CMK (cell line): Measurements from ENCODE around the gene PPHLN1.
A peak's percentile ranks its signal among the peaks of the same experiment; 100 is the strongest.
"Not testable (repeated sequence)": the region's sequence is repeated elsewhere in the genome, so short reads cannot be mapped to it uniquely, and the experiment has no call there.

Experiments
- DNase-seq: peaks from one replicate; pipeline ENCODE4 v3.0.0-alpha.2; 2010; ENCODE audit warnings: low read depth

The PPHLN1 gene

GRCh38 chr12:42372154-42372791 is 46.3 kb downstream of the PPHLN1 start:
- DNase-seq: peak; percentile 38

GRCh38 chr12:42373669-42374068 is 47.7 kb downstream of the PPHLN1 start:
- DNase-seq: no peak

GRCh38 chr12:42380733-42381132 is 54.8 kb downstream of the PPHLN1 start:
- no peak for DNase-seq

- DNase-seq: no peak
Observed at GRCh38 chr12:42382013-42382696, 56.2 kb downstream of the PPHLN1 start.

DNA sequence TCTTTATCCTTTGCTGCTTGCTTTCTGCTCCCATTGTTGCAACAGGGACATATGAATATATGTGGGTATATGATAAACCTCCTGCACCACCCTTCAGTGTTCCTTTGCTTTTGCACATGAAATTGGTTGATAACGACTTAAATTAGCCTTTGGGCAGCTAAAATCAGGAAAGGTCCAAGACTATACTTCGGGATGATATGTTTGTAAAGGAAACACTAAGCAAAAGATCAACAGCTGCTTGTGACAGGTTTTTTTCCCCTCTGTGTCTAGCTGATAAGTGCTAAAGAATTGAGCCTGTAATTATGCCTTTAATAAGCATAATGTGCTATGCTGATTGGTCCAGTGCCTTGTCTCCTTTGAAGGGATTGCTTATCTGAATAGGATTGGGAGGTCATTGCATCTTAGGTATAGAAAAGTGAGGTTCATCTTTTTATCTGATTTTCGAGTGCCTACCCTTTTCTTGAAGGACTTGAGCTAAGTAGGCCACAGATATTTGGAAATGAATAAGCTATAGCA is 59.4 kb downstream of the PPHLN1 start:
- peak; percentile 15 for DNase-seq

DNA sequence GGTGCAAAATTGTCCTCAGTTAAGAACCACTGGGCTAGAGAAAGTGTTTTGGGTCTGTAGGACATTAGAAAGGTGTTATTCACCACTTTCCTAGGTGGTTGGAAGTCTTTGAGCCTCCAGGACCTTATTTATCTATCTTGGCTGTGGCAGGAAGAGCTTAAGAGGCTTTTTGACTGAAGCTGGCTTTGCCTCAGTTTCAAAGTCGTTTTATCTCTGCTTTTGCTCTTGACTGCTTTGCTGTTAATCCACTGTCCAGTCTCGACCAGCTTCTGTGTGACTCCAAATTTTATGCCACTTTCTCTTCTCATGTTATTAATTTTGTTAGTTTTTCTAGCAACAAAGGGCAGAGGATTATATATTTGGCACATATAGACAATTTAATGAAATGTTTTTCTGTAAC is 60.3 kb downstream of the PPHLN1 start:
- no peak for DNase-seq

DNA sequence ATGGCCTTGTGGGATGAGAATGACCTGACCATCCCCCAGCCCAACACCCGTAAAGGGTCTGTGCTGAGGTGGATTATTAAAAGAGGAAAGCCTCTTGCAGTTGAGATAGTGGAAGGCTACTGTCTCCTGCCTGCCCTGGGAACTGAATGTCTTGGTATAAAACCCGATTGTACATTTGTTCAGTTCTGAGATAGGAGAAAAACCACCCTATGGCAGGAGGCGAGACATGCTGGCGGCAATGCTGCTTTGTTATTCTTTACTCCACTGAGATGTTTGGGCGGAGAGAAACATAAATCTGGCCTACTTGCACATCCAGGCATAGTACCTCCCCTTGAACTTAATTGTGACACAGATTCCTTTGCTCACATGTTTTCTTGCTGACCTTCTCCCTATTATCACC is 62.1 kb downstream of the PPHLN1 start:
- not testable (repeated sequence) for DNase-seq

DNA sequence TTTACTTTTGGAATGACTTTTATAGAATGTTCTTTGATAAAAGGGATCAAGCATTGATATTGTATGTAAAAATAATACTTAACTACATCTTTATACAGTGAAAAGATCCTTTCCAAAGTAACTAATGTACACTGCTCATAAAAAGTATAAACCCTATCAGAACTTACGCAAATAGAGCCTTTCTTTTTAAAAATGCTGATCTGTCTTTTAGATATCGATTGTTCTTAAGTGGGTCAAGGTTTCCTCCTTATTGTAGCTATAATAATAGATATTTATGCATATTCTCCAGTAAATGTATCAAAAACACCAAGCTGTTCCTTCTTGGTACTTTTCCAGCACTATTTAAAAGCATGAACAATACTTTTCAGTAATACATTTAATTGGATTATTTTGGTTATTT is 68.5 kb downstream of the PPHLN1 start:
- no peak for DNase-seq

DNA sequence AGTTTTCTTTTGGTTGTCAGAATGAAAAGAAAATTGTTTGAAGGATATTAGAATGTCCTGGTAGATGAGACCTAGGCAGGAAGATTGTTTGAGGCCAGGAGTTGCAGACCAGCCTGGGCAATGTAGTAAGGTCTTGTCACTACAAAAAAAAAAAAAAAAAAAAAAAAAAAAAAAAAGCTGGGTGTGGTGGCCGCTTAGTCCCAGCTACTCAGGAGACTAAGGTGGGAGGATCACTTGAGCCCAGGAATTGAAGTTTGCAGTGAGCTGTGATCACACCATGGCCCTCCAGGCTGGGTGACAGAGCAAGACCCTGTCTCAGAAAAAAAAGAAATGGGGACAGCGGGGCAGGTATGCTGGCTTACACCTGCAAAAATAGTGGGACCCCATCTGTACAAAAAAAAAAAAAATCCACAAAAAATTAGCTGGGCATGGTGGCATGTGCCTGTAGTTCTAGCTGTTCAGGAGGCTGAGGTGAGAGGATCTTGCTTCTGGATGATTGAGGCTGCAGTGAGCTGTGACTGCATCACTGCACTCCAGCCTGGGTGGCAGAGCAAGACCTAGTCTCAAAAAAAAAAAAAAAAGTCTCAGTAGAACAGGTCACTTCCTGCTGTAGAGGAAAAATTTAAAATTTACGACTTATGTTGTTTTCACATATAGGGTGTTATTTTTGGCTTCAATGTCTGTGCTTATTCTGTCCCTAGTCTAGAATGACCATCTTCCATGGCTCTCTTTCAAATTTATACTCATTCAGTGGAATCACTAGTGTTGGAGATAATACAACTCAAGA is 70.7 kb downstream of the PPHLN1 start:
- no peak for DNase-seq

DNA sequence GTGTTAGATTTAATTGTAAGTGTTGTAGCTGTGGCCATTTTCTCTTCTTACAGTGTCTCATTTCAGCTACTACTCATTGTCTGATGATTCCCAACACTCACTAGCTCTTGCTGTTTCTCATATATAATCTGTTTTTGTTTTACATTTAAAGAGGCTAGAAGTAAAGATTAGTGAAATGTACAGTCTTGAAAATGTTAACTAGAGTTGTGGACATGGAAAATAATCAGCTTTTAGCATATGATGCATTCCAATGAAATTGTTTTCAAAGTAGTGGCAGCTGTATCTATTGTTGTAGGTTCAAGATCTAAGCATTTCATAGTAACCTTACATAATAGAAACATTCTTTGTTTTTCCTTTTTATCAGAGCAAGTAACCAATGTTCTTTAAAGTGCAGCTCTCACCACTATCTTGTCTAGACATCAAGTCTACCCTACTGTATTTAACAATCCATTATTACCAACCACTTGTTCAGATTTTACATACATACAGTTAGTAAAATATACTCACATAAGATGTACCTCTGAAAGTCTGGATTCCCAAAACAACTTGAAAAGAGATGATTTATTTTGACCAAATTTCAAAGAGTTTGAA is 76.9 kb downstream of the PPHLN1 start:
- DNase-seq: no peak

DNA sequence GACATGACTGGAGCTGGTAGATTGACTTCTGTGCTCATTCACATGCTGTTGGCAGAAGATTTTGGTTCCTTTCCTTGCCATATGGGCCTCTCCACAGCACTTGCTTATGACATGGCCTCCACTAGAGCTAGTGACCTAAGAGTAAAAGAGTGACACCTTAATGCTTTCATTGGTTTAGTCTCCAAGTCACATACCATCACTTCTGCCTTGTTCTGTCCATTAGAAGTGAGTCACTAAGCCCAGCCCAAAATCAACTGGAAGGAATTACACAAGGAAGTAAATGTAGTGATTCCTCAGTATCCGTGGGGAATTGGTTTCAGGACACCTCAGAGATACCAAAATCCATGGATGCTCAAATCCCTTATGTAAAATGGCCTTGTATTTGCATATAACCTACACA is 81.3 kb downstream of the PPHLN1 start:
- no peak for DNase-seq

- DNase-seq: no peak
Observed at GRCh38 chr12:42409471-42409870, 83.5 kb downstream of the PPHLN1 start.

GRCh38 chr12:42410340-42410739 is 84.4 kb downstream of the PPHLN1 start:
- DNase-seq: no peak

GRCh38 chr12:42420395-42420794 is 94.4 kb downstream of the PPHLN1 start:
- DNase-seq: peak; percentile 18

DNA sequence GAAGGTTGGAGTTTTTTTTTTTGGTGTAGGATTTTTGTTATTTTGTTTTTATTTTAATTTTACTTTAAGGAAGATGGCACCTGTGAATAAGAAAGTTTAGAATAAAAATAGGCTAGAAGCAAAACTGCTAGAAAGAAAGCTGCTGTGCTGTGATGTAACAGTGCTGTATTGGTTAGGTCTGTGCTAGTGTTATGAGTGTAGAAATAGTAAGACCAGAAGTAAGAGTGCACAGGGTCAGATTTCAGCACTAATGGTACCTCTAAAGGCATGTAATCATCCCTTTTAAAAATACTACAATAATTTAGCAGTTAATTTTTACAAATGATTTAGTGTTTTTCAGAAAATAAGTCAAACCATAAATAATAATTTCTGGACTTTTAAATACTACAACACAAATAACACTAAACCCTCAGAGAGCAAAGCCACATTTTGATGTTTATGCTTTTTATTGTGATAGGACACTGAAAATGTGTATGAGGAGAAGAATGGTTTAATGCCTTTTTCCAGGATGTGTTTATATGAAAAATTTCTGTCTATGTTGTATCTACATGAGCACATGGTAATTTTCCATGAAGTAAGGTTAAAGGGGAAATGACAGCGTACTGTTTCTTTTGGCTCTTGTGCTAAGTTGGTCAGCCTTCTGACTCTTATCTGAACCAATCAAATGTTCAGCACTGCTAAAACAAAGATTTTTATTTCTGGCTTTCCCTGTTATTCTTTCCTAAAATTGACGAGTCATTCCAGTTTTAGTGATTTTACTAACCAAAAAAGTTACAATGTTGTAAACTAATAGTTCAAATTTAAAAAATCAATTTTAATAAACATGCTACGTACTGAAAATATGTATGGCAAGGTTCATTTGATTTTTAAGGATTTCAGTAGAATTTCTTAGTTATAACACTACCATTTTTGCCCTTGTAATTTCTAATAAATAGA is 96.1 kb downstream of the PPHLN1 start:
- peak; percentile 54 for DNase-seq

DNA sequence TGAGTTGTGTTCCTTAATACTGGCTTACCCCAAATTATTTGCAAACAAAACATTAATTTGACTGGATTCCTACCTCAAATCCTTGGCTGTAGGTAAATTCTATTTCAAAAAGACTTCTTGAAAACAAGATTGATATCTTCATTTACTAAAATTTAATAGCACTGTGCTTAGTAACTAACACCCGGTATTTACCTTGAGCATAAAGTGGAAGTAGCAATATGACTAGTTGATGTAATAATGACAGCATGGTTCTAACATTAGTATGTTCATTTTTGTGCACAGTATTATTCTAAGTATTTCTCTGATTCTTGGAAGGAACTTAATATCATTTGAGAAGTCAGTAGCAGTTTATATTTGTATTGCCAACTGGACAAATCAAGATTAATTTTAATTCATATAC is 96.8 kb downstream of the PPHLN1 start:
- DNase-seq: no peak

DNA sequence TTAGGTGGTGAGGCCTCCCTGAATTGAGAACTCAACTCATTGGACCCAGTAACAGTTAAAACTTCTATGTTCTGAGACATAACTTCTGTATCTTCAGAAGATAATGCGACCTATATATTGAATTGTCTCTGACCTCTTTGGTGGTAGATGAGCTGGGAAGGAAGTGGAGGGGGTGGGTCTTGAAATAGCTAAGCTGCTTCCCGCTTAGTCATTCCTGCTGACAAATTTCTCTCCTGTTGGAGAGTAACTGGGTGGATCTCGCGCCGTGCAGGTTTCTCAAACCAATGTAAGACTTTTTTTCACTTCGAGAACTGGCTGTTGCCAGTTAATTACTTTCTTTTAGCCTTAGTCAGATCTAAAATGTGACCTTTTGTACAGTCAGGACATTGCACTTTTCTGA is 100.8 kb downstream of the PPHLN1 start:
- DNase-seq: peak; percentile 54

DNA sequence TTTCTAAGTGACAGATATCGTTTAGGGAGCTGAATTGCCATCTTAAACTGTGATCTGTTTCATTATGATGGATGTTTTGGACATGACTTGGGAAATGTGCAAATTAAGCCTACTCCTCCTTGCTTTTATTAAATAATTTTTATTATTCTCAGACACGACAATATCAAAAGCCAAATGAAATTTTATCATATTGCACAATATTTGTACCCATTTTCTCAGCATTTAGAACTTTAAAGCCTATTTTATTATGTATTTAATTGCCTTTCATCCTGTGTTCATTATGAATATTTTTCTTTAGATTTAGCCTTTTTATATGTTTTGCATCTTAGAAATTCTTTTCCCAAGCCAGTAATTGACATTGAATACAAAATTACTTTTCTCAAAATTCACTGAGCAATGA is 102.9 kb downstream of the PPHLN1 start:
- DNase-seq: no peak

DNA sequence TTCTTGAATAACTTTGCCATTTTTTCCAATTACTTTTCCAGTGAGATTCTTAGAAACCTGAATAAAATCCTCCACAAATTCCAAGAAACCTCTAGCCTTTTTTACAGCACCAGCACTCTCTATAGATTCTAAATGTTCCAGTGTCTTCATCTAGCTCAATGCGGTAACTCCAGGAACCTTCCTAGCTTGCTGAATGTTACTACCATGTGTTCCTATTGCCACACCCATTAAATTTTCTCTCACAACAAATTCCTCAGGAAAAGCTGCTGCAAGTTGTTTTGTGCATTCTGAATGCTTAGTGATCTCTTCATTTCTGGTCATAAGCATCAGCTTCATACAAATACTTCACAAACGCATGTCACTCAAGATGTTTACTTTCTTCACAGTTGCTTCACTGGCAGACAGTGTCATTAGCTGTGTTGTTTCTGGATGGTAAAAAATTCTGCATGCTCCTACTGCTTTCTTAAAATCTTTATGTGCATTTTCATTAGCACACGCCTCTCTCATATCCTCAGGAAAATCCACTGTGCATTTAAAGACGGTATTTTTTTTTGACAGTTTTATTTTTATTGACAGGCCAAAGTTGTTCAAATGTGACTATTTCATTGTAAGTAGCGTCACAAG is 106.7 kb downstream of the PPHLN1 start:
- DNase-seq: no peak

GRCh38 chr12:42440608-42441007 is 114.6 kb downstream of the PPHLN1 start:
- DNase-seq: no peak

- DNase-seq: no peak
Observed at GRCh38 chr12:42442311-42442759, 116.4 kb downstream of the PPHLN1 start.
